Gastroesophageal sphincter (tissue), 3 donors: ENCODE data around the gene UROC1.

ENCODE experiments used
- CTCF ChIP-seq, 4 experiments: fragments of 200-600 bp in 2 of 4; fragments of 450-650 bp in 2 of 4; sonication (generic) in 1 of 4; IDR thresholded peaks; one replicate each; pipeline ENCODE4 v1.5.1; 2017 to 2019; ENCODE audit warnings: antibody characterized with exemption in 4 of 4, mild to moderate bottlenecking in 2 of 4, moderate library complexity in 2 of 4
- EP300 ChIP-seq: sonication (generic); formaldehyde crosslinking; IDR thresholded peaks from one replicate; pipeline ENCODE4 v1.6.1; 2017; ENCODE audit warnings: antibody characterized with exemption, mild to moderate bottlenecking
- POLR2A ChIP-seq, 2 donors: fragments of 450-650 bp; IDR thresholded peaks; one replicate each; pipeline ENCODE4 v1.6.1; 2017; ENCODE audit warnings: antibody characterized with exemption in 2 of 2, mild to moderate bottlenecking in 2 of 2, moderate library complexity in 1 of 2
- POLR2AphosphoS5 ChIP-seq: sonication (generic); formaldehyde crosslinking; IDR thresholded peaks from one replicate; pipeline ENCODE4 v1.6.1; 2017; ENCODE audit warnings: antibody characterized with exemption

- no peak for TF ChIP-seq POLR2AphosphoS5
- no peak for TF ChIP-seq CTCF (IDR thresholded peaks at IDR 0.05)
- no peak for TF ChIP-seq POLR2A (IDR thresholded peaks at IDR 0.05)
- no peak for TF ChIP-seq EP300
These were observed 78.8 kb downstream of the UROC1 start for GRCh38 chr3:126438746-126439145.
